Measurements from ENCODE around the gene MAGI1.
"Not testable (repeated sequence)": the region's sequence is repeated elsewhere in the genome, so short reads cannot be mapped to it uniquely, and the experiment has no call there.

GRCh38 chr3:65543391-65543790 lies 495.3 kb downstream of the MAGI1 start:
- TF ChIP-seq CTCF (IDR thresholded peaks at IDR 0.05; ENCODE audit: insufficient read depth, low read length); POLR2AphosphoS5 (IDR thresholded peaks at IDR 0.05; ENCODE audit: low read depth); GABPA (IDR thresholded peaks at IDR 0.05; ENCODE audit: low read depth); REST (IDR thresholded peaks at IDR 0.05; ENCODE audit: insufficient replicate concordance, low read depth): not testable (repeated sequence)

Measured in HL-60 (cell line).